Measurements from ENCODE around the gene PLSCR1. TPM values are rescaled to one million over a fixed set of nuclear protein-coding genes. Genes with fewer than 3 reads are reported as not detected.

PLSCR1 gene
- total RNA-seq, 4 donors from 2014 or later = 16.6 to 42.0 (median 23.9) TPM

DNA sequence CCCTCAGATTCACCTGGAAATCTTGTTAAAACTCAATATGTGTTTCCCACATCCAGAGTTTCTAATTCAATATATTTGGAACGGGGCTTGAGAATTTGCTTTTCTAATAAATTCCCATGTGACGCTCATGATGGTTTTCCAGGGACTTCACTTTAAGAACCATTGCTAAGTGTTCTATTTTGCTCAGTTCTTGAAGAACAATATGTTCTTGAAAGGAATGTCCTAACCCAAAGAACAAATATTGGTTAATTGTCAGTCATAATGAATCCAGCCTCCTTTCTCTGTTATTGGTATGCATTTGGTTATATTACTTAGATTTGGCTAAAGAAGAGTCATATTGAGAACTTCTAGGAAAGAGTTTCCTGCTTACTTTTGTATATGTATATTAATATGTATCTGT lies 70.7 kb downstream of the PLSCR1 start:
- peak overlapping the region; percentile 42 for H3K27ac ChIP-seq
- DNase-seq (ENCODE audit: low spot score in 2 of 2) = no peak
- WGBS = 88% methylated on average over 2 of the region's 2 CpGs
- H3K36me3 ChIP-seq = no peaks in the 10 kb centered on the region
- H3K4me1 ChIP-seq = peaks cover 20% of the 10 kb centered on the region
- H3K27me3 ChIP-seq = no peaks in the 10 kb centered on the region
- H3K9me3 ChIP-seq = no peaks in the 10 kb centered on the region
- TF ChIP-seq POLR2A (IDR thresholded peaks at IDR 0.05) = no peak
- no peak overlapping the region for H3K4me3 ChIP-seq

DNA sequence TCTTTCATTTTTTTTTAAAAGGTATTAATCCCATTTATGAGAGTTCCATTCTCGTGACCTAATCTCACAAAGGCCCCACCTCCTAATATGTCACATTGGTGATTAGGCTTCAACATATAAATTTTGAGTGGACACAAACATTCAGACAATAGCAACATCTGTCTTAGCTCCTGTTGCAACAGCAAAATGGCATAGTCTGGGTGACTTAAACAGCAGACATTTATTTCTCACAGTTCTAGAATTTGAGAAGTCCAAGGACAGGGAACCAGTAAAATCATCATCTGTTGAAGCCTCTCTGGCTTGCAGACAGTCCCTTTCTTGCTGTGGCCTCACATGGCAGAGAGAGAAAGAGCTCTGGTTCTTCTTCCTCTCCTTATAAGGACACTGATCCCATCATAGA lies 71.8 kb downstream of the PLSCR1 start:
- no peak for DNase-seq (ENCODE audit: low spot score in 2 of 2)
- H3K27me3 ChIP-seq = no peaks in the 10 kb centered on the region
- peak overlapping the region; percentile 42 for H3K27ac ChIP-seq
- H3K9me3 ChIP-seq = no peaks in the 10 kb centered on the region
- H3K36me3 ChIP-seq = no peaks in the 10 kb centered on the region
- TF ChIP-seq POLR2AphosphoS5 (IDR thresholded peaks at IDR 0.05) = no peak
- TF ChIP-seq, protein P1, sequence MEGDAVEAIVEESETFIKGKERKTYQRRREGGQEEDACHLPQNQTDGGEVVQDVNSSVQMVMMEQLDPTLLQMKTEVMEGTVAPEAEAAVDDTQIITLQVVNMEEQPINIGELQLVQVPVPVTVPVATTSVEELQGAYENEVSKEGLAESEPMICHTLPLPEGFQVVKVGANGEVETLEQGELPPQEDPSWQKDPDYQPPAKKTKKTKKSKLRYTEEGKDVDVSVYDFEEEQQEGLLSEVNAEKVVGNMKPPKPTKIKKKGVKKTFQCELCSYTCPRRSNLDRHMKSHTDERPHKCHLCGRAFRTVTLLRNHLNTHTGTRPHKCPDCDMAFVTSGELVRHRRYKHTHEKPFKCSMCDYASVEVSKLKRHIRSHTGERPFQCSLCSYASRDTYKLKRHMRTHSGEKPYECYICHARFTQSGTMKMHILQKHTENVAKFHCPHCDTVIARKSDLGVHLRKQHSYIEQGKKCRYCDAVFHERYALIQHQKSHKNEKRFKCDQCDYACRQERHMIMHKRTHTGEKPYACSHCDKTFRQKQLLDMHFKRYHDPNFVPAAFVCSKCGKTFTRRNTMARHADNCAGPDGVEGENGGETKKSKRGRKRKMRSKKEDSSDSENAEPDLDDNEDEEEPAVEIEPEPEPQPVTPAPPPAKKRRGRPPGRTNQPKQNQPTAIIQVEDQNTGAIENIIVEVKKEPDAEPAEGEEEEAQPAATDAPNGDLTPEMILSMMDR (IDR thresholded peaks at IDR 0.05) = no peak
- no peak for TF ChIP-seq EP300 (IDR thresholded peaks at IDR 0.05)
- TF ChIP-seq POLR2A (IDR thresholded peaks at IDR 0.05) = no peak
- WGBS = 77% methylated on average over 1 of the region's 1 CpG
- no peak overlapping the region for H3K4me3 ChIP-seq
- H3K4me1 ChIP-seq = peaks cover 20% of the 10 kb centered on the region

DNA sequence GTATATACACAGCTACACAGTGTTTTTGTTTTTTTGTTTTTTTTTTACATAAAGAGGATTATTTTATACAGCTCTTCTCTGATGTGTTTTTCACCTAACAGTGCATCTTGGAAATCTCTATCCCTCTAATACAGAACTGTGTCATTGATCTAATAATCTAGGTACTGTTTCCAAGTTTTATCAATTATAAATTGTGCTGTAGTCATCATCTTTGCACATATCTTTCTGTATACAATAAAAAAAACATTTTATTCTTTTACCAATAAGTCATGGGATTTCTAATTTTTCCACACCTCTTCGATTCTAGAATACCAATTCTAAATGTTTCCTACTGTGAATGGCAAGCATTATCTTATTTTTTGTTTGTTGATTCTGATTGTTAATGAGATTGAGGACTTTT lies 73.4 kb downstream of the PLSCR1 start:
- Histone ChIP-seq H3K27ac (no peak overlapping the region), H3K27me3 (no peaks in the 10 kb centered on the region), H3K9me3 (no peaks in the 10 kb centered on the region), H3K4me1 (peaks cover 20% of the 10 kb centered on the region), H3K4me3 (no peak overlapping the region), H3K36me3 (no peaks in the 10 kb centered on the region)
- DNase-seq (ENCODE audit: low spot score in 2 of 2) = no peak
- TF ChIP-seq POLR2AphosphoS5 (IDR thresholded peaks at IDR 0.05) (no peak), POLR2A (IDR thresholded peaks at IDR 0.05) (no peak), EP300 (IDR thresholded peaks at IDR 0.05) (no peak)
- TF ChIP-seq, protein P1 (IDR thresholded peaks at IDR 0.05) = no peak
- 85% methylated on average over 1 of the region's 1 CpG for WGBS

DNA sequence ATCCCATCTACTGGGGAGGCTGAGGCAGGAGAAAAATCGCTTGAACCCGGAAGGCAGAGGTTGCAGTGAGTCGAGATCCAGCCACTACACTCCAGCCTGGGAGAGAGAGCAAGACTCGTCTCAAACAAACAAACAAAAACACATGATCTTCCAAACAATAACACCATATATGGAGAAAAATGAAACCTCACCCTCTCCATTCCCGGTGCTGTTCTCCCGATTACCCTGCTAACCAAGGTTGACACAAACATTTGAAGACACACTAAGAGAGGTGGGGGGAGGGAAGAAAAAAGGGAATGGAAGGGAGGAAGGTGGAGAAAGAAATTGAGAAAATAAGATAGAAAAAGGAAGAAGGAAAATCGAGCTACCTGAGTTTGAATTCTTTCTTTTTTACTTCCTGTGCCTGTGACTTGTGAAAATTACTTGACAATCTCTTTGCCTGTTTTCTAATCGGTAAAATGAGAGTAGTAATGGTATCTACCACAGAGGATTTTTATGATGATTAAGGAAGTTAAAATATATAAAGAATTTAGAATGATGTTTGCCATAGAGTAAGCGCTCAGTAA lies 73.9 kb downstream of the PLSCR1 start:
- 85% methylated on average over 9 of the region's 9 CpGs for WGBS
- H3K4me1 ChIP-seq = peaks cover 20% of the 10 kb centered on the region
- TF ChIP-seq POLR2A (IDR thresholded peaks at IDR 0.05) (no peak), EP300 (IDR thresholded peaks at IDR 0.05) (no peak), POLR2AphosphoS5 (IDR thresholded peaks at IDR 0.05) (no peak)
- TF ChIP-seq, protein P1 (IDR thresholded peaks at IDR 0.05) = no peak
- no peak for DNase-seq (ENCODE audit: low spot score in 2 of 2)
- H3K9me3 ChIP-seq = no peaks in the 10 kb centered on the region
- H3K27ac ChIP-seq = no peak overlapping the region
- H3K27me3 ChIP-seq = no peaks in the 10 kb centered on the region
- no peak overlapping the region for H3K4me3 ChIP-seq
- H3K36me3 ChIP-seq = no peaks in the 10 kb centered on the region

DNA sequence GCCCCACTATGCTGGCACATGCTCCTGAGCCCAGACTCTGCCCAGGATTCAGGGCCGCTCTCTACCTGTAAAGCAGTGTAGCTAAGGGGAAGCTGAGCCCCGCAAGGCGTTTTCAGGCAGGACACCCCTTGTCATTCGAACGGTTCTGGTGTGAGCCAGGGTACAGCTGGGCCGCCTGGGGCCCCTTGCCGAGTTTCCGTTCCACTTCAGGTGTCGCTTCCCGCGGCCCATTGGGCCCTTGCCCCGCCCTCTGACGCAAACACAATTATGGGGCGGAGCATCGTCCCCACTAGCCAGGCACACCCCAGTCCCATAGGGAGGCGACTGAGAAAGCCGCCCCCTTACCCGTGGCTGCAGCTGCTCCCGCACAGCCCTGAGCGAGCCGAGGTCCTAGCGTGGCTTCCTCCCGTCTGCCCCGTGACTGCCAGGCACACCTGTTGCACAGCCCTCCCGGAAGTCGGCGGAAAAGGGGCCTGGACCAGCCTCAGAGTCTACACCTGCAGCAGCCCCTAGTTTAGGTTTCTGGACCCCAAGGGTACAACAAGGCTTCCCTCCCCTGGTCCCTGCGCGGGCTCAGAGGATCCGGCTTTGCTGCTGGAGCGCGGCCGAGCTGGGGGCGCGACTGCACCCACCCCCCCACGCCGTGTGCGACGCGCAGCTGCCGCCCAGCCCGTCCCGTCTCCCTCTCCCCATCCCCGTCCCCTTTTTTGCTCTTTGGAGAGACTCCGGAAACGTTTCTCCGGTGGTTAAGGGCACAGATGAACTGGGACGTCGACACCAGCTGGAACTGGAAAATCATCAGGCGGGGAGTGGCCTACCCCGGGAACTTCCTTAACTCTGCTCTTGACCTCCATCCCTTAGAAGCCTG lies 75.0 kb downstream of the PLSCR1 start, which contains the start of gene PLSCR2:
TSS of gene PLSCR2 (minus strand) at position 412 of the 868 bp plus-strand sequence. CDS start 9,657 bp downstream, outside the sequence.
- peaks cover 14% of the 10 kb centered on the region for H3K4me1 ChIP-seq
- no peaks in the 10 kb centered on the region for H3K36me3 ChIP-seq
- H3K4me3 ChIP-seq = peak within 1 kb of the TSS; percentile 65
- peak within 1 kb of the TSS; percentile 81 for H3K27ac ChIP-seq
- TF ChIP-seq POLR2AphosphoS5 (IDR thresholded peaks at IDR 0.05) (peak in 1 of 3 donors; percentile 15), EP300 (IDR thresholded peaks at IDR 0.05) (no peak)
- no peaks in the 10 kb centered on the region for H3K9me3 ChIP-seq
- WGBS = 10% methylated on average over 40 of the region's 51 CpGs
- DNase-seq (ENCODE audit: low spot score in 2 of 2) = peak; percentile 77 to 85
- H3K27me3 ChIP-seq = no peaks in the 10 kb centered on the region

DNA sequence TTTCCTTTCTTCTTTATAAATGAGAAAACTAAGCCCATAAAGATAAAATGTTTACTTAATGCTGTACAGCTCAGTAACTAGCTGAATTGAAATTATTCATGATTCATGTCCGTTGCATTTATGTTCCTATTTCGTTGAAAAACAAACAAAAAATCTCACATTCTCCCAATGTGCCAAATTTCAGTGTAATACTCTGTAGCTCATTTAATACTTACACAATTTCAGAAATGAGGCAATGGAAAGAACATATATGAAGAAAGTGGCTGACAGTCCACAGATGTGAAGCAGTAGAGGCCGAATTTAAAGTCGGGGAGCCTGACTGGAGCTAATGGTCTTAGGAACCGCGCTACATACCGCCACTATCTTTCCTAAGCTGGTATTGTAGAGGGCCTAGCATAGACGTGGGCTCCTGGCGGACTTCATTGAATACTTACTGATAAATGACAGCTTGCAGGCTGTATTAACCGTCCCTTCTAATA lies 75.7 kb downstream of the PLSCR1 start:
- Histone ChIP-seq H3K27me3 (no peaks in the 10 kb centered on the region), H3K27ac (peak overlapping the region; percentile 81), H3K4me1 (peaks cover 14% of the 10 kb centered on the region), H3K36me3 (no peaks in the 10 kb centered on the region), H3K4me3 (peak overlapping the region; percentile 65), H3K9me3 (no peaks in the 10 kb centered on the region)
- no peak for DNase-seq (ENCODE audit: low spot score in 2 of 2)
- 75% methylated on average over 10 of the region's 10 CpGs for WGBS
- TF ChIP-seq EP300 (IDR thresholded peaks at IDR 0.05) (no peak), POLR2A (IDR thresholded peaks at IDR 0.05) (no peak), POLR2AphosphoS5 (IDR thresholded peaks at IDR 0.05) (no peak)
- TF ChIP-seq, protein P1 (IDR thresholded peaks at IDR 0.05) = no peak
